ENCODE data around the gene PLXNA2. TPM values are rescaled to one million over a fixed set of nuclear protein-coding genes. Genes with fewer than 3 reads are reported as not detected.

The PLXNA2 gene
- total RNA-seq, 1 donor from 2014 or later, result 12.0 TPM

DNA sequence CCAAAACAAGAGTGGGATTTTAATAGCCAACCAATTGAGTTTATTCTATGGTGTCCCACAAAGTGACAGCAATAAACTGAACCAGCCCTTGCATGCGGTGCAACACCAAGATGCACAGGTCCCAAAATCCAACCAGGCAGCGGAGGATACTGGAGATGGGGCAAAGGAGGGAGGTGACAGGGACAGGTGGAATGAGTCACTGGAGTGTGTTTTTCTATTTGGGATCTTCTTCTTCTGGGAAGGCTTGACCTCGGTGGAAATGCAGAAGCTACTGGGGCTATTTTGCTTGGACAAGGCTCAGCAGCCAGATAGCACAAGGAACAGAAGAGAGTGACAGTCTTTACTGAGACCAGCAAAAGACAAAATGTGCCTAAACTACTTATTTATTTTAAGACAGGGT, 97.5 kb downstream of the PLXNA2 start:
- DNase-seq (ENCODE audit: low spot score), result no peak

DNA sequence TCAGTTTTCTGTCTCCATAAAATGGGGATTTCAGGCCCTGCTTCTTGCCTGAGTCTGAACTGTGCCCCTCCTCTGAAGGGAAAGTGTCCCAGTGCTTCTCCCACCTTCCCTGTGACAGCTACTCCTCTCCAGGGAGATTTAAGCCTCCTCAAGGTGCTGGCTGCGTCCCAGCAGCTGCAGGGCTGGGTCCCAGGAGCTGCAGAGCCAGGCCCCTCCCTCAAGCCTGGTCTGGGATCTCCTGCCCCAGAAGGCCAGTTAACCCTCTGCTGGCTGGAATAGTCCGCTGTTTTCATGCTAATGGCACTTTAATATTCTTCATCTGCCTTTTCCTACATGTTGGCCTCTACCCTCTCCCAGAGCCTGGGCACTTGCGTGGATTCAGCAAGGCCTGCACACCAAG, 99.0 kb downstream of the PLXNA2 start:
- DNase-seq (ENCODE audit: low spot score), result peak; percentile 74

DNA sequence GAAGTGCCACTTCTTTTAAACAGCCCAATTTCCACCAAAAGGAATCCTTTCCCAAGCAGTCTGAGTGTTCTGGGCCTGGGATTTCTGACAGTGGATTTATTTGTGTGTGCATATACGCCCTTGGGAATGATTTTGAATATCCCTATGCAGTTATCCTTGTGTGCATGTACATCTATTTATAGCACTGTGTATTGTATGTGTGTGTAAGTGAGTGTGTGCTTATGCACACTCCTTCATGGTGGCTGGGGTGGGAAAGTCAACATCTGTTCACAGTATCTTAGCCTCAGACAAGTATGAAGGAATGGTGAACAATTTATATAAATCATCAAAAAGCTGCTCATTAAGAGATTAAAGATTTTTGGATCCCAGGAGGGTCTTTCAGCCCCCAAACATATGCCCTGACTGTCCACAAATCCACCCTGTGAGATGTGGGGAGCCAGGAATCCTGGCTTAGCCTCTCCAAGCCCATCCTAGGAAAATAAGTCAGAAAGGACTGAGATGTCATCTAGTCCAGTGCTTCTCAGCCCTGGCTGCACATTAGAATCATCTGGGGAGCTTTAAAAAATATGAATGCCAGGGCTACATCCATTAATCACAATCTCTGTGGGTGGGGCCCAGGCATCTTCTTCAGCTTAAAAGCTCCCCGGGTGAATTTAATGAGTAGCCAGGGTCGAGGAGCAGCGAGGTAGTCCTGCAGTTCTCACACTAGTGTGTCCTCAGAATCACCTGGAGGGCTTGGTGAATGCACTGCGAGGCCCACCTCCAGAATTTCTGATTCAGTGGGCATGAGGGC, 101.4 kb downstream of the PLXNA2 start:
- peak; percentile 90 for DNase-seq (ENCODE audit: low spot score)

DNA sequence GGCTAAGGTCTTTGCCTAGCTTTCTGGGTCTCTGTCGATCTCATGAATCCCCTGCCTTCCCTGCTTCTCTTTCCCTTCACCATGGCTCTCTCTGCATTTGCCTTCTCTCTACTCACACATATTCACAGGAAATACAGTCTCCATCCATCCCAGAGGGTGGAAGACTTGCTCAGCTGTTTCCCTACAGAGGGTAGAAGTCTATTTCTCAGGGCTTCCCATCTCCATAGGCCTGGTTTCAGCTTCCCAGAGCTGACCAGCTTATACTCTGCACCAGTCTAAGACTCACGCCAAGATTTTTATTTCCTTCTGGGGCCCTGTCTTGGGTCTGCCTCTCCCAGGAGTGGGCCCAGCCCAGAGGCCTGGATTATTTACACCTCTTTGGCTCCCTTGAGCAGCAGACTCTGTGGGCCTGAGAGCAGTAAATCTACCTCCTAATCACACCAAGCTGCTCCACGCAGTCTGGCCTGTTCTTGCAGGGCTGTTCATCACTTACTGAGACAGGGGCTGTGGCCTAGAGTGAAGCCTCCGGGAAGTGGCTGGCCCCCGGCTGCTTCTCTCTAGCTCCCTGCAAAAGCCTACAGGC, 102.5 kb downstream of the PLXNA2 start:
- DNase-seq (ENCODE audit: low spot score), result peak; percentile 99

DNA sequence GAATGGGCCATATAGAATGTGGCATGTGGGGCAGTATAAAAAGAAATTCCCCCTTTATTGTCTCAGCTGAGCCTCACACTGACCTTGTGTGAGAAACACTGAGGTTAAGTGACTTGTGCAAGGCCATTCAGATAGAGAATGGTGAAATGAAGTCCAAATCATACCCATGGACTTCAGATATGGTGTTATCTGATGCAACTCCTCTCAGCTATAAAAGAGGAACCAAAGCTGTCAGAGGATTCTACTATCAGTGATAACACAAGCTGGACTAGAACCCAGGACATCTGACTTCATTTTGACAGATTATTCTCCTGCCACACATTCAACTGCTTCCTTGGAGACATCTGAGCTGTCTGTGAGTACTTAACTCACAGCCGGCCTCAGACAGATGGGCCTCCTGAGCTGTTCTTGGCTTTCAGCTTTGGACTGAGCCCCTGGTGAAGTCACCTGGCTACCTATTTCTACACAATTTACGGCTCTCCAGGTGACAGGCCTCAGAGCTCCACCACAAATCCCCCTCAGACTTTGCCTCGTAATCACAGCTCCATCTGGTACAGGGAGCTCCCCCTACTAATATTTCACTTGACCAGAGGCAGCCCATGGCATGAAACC, 104.6 kb downstream of the PLXNA2 start:
- DNase-seq (ENCODE audit: low spot score), result no peak

DNA sequence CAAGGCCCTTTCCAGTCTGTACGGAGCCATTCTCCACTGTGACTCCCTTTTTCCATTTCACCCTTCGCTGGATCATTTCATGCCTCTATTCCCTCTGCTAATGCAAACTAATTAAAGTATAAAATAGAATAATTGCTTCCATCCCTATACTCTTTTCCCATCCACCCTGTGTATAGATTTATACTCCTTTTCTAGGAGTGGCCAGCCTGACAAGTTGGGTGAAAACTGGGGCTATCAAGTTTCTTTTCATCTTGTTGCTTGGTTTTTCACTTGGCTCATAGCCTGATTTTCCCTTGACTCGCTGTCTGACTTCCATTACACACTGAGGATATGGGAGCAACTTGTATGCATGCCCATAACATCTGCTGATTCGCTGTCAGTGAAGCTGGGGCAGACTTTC, 107.0 kb downstream of the PLXNA2 start:
- DNase-seq (ENCODE audit: low spot score), result no peak

DNA sequence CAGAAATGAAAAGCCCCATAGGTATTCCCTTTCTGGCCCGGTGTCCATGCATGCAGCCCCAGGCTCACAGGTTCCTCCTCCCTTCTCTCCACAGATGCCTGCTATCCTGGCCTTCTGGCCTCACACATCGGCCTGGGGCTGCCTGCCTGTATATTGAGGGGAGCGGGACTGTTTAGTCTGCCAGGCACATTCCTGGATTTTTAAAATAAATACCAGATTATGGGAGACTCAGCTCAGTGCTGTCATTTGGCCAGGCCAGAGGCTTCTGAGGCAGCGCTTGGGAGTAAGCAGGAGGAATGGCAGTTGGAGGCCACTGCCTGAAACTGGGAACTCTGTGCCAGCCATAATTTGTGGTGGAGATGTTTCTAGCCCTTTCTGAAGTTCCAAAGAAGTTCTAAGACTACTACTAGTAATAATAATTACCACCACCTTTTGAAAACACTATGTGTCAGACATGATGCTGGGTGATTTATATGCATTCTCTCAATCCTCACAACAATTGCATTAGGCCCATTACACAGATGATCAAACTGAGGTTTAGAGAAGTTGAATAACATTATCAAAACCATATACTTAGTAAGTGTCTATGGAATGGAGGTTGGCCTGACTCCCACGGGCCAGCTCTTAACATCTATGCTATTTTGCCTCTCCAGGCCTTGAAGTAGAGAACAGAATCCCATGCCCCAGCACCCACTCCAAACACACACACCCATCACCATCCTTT, 107.6 kb downstream of the PLXNA2 start:
- peak; percentile 91 for DNase-seq (ENCODE audit: low spot score)

DNA sequence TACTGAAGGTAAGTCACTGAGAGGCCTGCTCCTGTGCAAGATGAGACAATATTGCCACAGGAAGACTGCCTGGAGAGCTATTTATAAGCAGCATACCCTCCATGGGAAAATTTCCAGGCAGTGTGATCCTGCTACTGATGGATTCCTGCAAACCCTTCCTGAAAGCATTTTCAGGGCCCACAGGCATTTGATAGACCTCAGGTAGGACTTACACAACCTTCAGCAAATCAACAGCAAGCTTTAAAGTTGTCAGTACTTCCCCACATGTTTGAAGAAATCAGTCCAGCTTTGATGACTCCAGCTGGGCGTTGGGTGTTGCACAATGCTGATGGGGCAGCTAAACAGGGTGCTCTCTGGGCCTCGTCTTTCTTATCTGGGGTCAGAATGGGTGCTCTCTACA, 108.8 kb downstream of the PLXNA2 start:
- DNase-seq (ENCODE audit: low spot score), result peak; percentile 48

DNA sequence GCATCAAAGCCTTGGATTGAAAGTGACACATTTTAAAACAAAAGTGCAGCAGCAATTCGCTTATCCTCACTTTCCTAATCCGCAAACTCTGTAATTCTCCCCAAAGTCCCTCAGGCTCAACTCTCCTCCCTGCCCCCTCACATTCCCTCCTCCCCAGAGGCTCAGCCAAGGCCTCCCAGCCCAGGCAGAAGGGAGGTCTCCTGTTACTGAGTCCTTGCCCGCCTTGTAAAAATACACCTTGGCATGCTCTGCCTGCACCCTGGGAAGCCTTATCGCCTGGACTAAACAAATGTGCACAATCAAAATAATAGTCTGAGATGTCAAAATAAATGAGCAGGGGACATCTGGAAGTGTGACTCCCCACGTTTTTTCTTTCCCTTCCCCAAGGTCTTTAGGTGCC, 109.7 kb downstream of the PLXNA2 start:
- peak; percentile 76 for DNase-seq (ENCODE audit: low spot score)

DNA sequence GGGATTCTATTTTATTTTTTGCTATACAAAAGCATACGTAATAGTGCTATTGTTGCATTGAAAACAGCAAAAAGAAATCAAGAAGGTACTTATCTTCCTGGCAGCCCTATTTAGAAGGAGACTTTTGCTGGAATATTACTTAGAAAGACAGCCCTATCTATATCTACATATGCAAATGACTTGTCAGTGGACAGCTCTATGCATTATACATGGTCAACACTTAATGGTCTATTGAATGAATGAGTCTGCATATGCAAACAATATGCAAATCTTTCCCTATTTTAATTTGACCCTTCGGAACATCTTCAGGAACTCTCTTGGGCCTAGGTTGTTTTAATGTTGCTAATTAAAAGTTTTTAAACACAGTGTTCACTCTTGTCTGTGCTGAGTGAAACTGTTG, 110.8 kb downstream of the PLXNA2 start:
- DNase-seq (ENCODE audit: low spot score), result no peak

DNA sequence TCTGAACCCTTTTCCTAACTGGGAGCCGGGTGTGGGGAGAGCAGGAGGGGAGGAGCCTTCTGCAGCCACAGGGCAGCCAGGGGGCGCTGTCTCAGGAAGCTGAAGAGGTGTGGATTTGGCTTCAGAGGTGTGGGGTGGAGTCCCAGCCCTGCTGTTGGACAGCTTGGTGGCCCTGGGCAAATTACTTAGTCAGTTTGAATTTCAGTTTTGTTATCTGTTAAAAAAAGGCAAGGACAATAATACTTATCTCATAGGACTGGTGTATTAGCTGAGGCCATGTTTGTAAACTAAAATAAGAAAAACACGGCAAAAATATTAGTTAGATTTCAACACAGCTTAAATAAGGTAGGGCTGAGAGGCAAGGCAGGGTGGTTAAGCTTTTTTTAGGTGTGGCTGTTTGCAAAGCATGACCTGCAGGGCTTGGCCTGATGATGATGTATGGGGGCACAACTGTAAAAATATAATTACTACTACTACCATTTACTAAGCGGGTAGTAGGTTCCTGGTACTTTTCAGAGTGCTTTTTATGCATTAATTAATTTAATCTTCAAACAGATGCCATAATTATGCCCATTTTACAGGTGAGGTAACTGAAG, 111.8 kb downstream of the PLXNA2 start:
- peak; percentile 70 for DNase-seq (ENCODE audit: low spot score)

DNA sequence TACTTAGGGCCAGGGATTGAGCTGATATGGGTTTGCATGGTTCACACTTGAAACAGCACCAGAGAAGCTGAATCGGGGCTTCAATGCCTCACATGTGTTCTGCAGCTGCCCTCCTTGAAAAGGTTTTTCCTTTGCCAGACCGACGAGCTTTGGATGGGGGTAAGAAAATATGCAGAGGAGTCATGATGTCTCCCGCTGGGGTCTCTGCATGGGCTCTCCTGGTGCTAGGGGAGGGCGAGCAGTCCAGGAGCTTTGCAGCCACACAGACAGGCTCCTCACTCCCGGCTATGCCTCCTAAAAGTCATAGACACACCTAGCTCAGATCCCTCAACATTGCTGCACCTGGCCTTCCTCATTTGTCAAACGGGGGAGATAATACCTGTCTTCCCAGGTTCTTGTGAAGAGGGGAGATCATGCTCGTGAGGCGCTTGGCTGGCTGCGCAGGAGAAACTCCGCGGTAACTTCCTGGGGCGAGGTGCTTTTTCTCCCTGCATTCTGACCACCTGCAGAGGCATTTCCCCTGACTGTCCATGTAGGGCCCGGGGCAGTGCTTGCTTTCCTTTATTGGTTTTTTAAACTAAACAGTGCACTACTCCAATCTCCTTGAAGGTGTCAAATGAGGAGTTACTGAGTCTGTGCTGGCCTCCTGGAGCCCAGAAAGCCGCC, 112.4 kb downstream of the PLXNA2 start:
- no peak for DNase-seq (ENCODE audit: low spot score)

DNA sequence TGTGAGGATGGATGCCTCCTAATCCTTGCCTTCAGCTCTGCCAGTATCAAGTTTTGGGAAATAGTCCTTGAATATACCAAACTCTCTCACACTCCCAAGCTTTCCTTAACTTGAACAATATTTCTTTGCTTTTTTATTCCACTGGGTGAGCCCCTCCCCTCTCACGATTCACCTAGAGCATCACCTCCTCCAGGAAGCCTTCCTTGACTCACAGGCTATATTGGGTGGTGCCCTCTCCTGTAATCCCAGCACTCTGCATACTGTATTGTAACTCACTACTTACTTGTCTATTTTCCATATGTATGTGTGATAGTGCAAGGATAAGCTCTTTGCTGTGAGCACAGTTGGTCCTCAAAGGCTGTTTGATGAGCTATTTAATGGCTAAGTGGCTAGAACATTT, 114.7 kb downstream of the PLXNA2 start:
- no peak for DNase-seq (ENCODE audit: low spot score)

DNA sequence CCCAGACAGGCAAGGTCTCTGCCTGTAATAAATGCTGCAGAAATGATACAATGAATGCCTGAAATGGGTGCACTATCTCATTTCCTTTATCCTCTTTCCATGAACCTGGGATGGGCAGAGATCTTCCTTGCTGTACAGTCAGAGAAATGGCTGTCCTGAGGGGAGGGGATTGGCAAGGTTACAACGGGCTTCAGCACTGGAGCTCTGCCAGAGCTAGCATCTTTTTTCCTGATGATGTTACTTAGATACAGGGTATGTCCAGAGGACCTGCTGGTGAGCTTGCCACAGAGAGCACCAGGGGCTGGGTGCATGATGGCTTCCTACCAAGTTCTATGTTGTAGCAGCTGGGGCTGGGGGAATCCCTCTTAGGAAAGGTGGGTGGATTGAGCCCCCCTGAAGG, 115.1 kb downstream of the PLXNA2 start:
- peak; percentile 34 for DNase-seq (ENCODE audit: low spot score)

DNA sequence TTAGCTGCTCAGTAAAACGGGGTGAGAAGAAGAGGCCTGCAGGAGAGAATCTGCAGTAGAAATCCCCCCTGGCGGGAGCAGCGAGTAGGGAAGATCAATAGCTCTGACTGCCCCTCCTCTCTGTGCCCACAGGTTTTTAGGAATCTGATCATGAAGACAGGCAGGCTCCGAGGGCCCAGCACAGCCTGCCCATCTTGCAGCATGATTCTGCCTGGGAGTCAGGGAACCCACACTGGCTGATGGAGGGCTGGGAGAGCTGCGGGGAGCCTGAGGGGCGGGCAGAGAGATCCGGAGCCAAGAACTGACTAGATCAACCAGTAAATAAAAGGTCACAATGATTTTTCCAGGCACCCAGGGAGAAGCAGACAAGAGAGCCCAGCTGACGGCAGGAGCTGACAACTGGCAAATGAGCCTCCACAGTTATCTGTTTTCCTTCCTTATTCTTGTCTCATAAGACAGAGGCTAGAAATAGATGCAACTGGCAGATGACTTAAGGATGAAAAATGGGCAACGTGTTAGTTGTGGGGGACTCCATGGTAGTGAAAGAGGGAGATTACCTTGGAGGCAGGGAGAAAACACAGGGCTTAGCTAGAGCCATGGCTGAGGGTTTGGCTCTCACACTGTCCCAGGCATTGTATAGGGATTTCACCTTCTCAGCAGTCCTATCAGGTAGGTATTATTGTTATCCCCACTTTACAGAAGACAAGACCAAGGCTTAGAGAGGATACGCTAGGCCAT, 116.2 kb downstream of the PLXNA2 start:
- DNase-seq (ENCODE audit: low spot score), result peak; percentile 59

DNA sequence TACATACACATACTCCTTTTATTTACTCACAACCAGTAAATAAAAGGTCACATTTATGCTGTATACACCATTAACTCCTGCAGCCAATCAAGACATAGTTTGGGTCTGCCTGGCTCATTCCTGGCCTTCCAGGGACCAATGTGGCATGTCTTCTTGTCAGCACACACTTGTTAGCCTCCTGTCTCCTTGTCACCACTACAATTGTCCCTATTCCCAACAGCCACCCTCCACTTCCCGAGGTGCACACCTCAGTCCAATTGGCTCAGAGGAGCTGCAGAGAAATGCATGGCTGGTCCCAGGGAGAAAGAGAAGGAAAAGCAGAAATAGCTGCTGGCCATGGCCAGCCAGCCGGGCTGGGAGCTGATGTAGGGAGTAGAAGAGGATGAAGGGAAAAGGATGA, 116.9 kb downstream of the PLXNA2 start:
- DNase-seq (ENCODE audit: low spot score), result no peak

DNA sequence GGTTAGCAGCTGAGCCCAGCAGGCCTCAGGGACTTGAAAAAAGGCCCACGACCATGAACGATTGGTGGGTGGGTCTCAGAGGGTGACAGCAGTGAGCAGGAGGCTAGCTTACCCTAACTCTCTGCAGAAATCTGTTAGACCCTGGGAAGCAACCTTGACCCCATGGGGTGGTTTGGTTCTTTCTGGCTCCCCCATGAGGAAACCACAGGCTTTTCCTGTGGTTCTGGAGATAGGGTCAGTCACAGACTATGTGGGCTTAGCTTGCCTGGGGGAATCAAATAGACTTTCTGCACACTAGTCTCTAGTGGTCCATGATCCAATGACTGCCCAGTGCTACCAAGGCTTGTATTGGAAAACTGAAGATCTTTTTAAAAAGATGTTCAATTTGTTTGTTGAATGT, 118.1 kb downstream of the PLXNA2 start:
- no peak for DNase-seq (ENCODE audit: low spot score)

DNA sequence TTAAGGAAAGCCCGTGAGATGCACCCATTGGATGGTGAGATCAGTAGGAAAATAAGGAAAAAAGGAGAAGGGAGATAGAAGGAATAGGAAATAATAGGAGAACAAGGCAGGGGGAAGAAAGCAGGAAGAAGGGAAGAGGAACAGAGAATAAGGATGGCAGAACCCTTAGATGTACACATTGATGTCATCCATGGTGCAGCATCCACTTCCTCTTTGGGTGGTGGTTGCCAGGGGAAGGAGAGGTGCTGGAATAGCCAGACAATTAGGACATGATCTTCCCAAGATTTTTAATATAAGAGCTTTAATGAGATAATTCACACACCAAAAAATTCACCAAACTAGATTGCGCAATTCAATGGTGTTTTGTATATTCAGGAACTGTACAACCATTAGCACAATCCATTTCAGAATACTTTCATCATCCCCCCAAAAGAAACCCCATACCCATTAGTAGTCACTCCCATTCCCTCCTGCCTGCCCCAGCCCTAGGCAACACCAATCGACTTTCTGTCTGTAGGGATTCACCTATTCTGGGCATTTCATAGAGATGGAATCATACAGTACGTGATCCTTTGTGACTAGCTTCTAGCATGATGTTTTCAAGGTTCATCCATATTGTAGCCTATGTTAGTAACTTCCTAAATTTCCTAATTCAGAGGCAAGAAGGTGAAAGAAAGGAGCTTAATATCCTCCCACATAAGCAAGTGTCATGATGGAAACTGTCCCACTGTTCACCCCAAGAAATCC, 121.4 kb downstream of the PLXNA2 start:
- DNase-seq (ENCODE audit: low spot score), result no peak

DNA sequence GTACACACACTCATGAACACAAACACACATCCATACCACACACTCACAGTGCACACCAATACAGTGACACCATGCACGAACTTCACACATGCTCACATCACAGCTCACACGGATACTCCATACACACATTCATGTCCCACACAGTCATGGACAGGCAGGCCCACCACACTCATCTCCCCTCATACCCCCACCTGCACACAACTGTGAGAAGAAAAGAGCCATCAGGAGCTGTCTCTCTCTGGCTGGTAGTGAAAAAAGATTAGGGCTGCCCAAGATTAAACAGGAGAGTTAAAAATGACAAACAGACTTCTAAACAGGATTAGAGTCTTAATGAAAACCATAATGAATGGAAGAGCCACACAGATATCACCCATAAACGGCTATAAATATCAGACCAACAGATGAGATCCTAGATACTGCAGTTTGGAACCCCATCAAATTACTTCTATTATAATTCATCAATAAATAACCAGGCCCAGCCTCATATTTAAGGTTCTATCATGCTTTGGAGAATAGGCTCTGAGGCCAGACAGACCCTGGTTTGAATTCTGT, 122.3 kb downstream of the PLXNA2 start:
- DNase-seq (ENCODE audit: low spot score), result no peak

DNA sequence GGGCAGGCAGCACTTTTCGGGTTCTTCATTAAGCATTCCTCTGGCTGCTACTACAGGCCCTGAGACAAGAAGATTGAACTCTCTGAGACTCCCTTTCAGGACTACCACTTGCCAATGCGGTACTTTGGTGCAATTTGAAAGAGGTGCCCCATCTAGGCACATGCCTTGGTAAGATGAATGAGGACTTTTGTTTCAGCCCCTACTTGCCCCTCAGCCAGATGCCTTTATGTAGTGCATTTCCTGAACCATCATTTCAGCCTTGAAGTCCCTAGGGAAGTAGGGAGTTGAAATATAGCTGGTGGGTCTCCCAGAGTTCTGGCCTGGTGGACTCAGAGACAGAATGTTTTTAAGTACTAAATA, 123.8 kb downstream of the PLXNA2 start:
- DNase-seq (ENCODE audit: low spot score), result no peak
